ENCODE data around the gene SF3B1. TPM values are rescaled to one million over a fixed set of nuclear protein-coding genes. Genes with fewer than 3 reads are reported as not detected.
"Not testable (repeated sequence)": the region's sequence is repeated elsewhere in the genome, so short reads cannot be mapped to it uniquely, and the experiment has no call there.

SF3B1 gene
- total RNA-seq, 2 donors from 2014 or later: 308 to 356 TPM

DNA sequence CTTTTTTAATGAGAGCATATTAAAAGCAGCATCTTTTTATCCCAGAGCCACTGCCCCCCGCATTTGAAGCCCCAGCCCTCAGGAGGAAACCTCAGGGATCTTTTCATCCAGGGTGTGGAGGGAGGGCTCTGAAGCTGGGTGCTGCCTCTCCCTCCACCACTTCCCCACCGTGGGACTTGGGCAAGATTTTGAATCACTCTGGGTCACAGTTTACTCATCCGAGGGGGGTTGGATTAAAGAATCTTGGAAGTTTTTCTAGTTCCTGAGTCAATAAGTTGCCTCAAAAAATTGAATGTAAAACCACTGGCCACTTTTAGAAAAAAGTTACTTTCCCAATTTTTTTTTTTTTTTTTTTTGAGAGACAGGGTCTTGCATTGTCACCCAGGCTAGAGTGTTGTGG lies 62.2 kb downstream of the SF3B1 start:
- peaks cover 14% of the 10 kb centered on the region for H3K9me3 Mint-ChIP-seq
- no peak overlapping the region for H3K27ac Mint-ChIP-seq
- no peaks in the 10 kb centered on the region for H3K4me1 ChIP-seq (ENCODE audit: control insufficient read depth, insufficient read depth, low read length)
- H3K9me3 ChIP-seq (ENCODE audit: control insufficient read depth, low read length): peaks cover 4% of the 10 kb centered on the region
- no peak overlapping the region for H3K4me3 Mint-ChIP-seq
- TF ChIP-seq, protein P1, sequence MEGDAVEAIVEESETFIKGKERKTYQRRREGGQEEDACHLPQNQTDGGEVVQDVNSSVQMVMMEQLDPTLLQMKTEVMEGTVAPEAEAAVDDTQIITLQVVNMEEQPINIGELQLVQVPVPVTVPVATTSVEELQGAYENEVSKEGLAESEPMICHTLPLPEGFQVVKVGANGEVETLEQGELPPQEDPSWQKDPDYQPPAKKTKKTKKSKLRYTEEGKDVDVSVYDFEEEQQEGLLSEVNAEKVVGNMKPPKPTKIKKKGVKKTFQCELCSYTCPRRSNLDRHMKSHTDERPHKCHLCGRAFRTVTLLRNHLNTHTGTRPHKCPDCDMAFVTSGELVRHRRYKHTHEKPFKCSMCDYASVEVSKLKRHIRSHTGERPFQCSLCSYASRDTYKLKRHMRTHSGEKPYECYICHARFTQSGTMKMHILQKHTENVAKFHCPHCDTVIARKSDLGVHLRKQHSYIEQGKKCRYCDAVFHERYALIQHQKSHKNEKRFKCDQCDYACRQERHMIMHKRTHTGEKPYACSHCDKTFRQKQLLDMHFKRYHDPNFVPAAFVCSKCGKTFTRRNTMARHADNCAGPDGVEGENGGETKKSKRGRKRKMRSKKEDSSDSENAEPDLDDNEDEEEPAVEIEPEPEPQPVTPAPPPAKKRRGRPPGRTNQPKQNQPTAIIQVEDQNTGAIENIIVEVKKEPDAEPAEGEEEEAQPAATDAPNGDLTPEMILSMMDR (conservative IDR thresholded peaks at IDR 0.05): no peak
- DNase-seq: no peak
- no peak overlapping the region for H3K9ac ChIP-seq (ENCODE audit: extremely low read depth, low read length, poor library complexity, severe bottlenecking)
- H3K4me3 ChIP-seq (ENCODE audit: low read length): no peak overlapping the region
- H3K4me1 Mint-ChIP-seq: no peaks in the 10 kb centered on the region
- H3K27ac ChIP-seq (ENCODE audit: low read depth, low read length): no peak overlapping the region
- no peaks in the 10 kb centered on the region for H3K27me3 Mint-ChIP-seq (ENCODE audit: insufficient read depth)
- no peaks in the 10 kb centered on the region for H3K27me3 ChIP-seq (ENCODE audit: control insufficient read depth, insufficient read depth, low read length, poor library complexity, severe bottlenecking)
- no peaks in the 10 kb centered on the region for H3K36me3 ChIP-seq (ENCODE audit: control insufficient read depth, insufficient read depth, low read length)
- WGBS, 2 experiments (ENCODE audit: insufficient coverage in 1 of 2, insufficient read length in 1 of 2): 71% methylated on average over 3 of the region's 3 CpGs; no CpG with 5 or more reads in 1 of the 2 experiments
- H3K36me3 Mint-ChIP-seq (ENCODE audit: low read depth): no peaks in the 10 kb centered on the region

GRCh38 chr2:197370664-197371063 lies 64.2 kb downstream of the SF3B1 start:
- H3K9me3 ChIP-seq (ENCODE audit: control insufficient read depth, low read length); H3K36me3 ChIP-seq (ENCODE audit: control insufficient read depth, insufficient read depth, low read length); H3K4me1 ChIP-seq (ENCODE audit: control insufficient read depth, insufficient read depth, low read length); H3K9ac ChIP-seq (ENCODE audit: extremely low read depth, low read length, poor library complexity, severe bottlenecking); H3K4me3 ChIP-seq (ENCODE audit: low read length); H3K27ac Mint-ChIP-seq; H3K27me3 Mint-ChIP-seq (ENCODE audit: insufficient read depth); H3K27me3 ChIP-seq (ENCODE audit: control insufficient read depth, insufficient read depth, low read length, poor library complexity, severe bottlenecking); H3K4me1 Mint-ChIP-seq; H3K36me3 Mint-ChIP-seq (ENCODE audit: low read depth); H3K27ac ChIP-seq (ENCODE audit: low read depth, low read length); H3K4me3 Mint-ChIP-seq; DNase-seq: not testable (repeated sequence)
- 93 to 97% methylated on average over 18 to 31 of the region's 31 CpGs for WGBS, 2 experiments (ENCODE audit: insufficient coverage in 1 of 2, insufficient read length in 1 of 2)
- H3K9me3 Mint-ChIP-seq: peaks cover 14% of the 10 kb centered on the region

GRCh38 chr2:197369933-197370320 lies 64.9 kb downstream of the SF3B1 start:
- H3K27me3 ChIP-seq (ENCODE audit: control insufficient read depth, insufficient read depth, low read length, poor library complexity, severe bottlenecking): no peaks in the 10 kb centered on the region
- Mint-ChIP-seq H3K9me3 (peaks cover 14% of the 10 kb centered on the region), H3K36me3 (ENCODE audit: low read depth) (no peaks in the 10 kb centered on the region), H3K4me1 (no peaks in the 10 kb centered on the region), H3K27me3 (ENCODE audit: insufficient read depth) (no peaks in the 10 kb centered on the region), H3K27ac (no peak overlapping the region), H3K4me3 (no peak overlapping the region)
- no peak overlapping the region for H3K9ac ChIP-seq (ENCODE audit: extremely low read depth, low read length, poor library complexity, severe bottlenecking)
- no peaks in the 10 kb centered on the region for H3K36me3 ChIP-seq (ENCODE audit: control insufficient read depth, insufficient read depth, low read length)
- DNase-seq: no peak
- WGBS, 2 experiments (ENCODE audit: insufficient coverage in 1 of 2, insufficient read length in 1 of 2): 91 to 94% methylated on average over 1 to 4 of the region's 4 CpGs
- H3K4me1 ChIP-seq (ENCODE audit: control insufficient read depth, insufficient read depth, low read length): no peaks in the 10 kb centered on the region
- TF ChIP-seq, protein P1 (conservative IDR thresholded peaks at IDR 0.05): no peak
- peaks cover 4% of the 10 kb centered on the region for H3K9me3 ChIP-seq (ENCODE audit: control insufficient read depth, low read length)
- no peak overlapping the region for H3K27ac ChIP-seq (ENCODE audit: low read depth, low read length)
- no peak overlapping the region for H3K4me3 ChIP-seq (ENCODE audit: low read length)
